Posterior vena cava (tissue), 2 donors: ENCODE results near the gene PIH1D2. TPM values are rescaled to one million over a fixed set of nuclear protein-coding genes. Genes with fewer than 3 reads are reported as not detected.

Experiments
- DNase-seq: peaks from one replicate; pipeline ENCODE4 v3.0.0-alpha.2; 2020; ENCODE audit warnings: low spot score
- intact Hi-C, 2 donors: fragments of 100-400 bp; cut with DNase I; formaldehyde crosslinking; loops; one replicate each; pipeline versions ENCODE4 v1.14.1 to v1.14.2; 2022 to 2023
- total RNA-seq, 2 donors: library from RNA; stranded (reverse); fragmentation: NEBNext Ultra II Directional; extraction: Animal tissue kit (Norgen Biotek cat#: 25700); gene quantifications; one replicate each; pipeline ENCODE4 v1.2.1, GENCODE V29; 2021
- donor health status: DM: yes; HTN: yes; CAD: no.
- donor health status: DM: yes; HTN: yes; CAD: no.

Gene PIH1D2
- total RNA-seq, 2 donors from 2014 or later: 0.86 to 1.7 TPM

GRCh38 chr11:112023104-112023503 lies 50.7 kb downstream of the PIH1D2 start:
- DNase-seq: no peak
- intact Hi-C loops: no loop called here

- DNase-seq: no peak
Measured at GRCh38 chr11:112019066-112019465, 54.8 kb downstream of the PIH1D2 start.

More at GRCh38 chr11:112019066-112019465, 54.8 kb downstream of the PIH1D2 start:
- intact Hi-C loops: no loop called here

Other genes with a start within 250 kb of the PIH1D2 start
- gene ALG9, start 202.4 kb downstream of the PIH1D2 start, total RNA-seq: 10 to 100 TPM; 21.8 to 23.8 TPM
- gene FDXACB1, start 194.9 kb downstream of the PIH1D2 start, total RNA-seq: 1 to 10 TPM; 1.3 to 1.8 TPM
- 1 to 10 TPM; 9.0 to 9.2 TPM for gene CFAP68, start 194.5 kb downstream of the PIH1D2 start, total RNA-seq
- gene CRYAB, start 162.2 kb downstream of the PIH1D2 start, total RNA-seq: 100 to 1,000 TPM; 527 to 713 TPM
- 10 to 100 TPM; 11.6 to 16.5 TPM for gene HSPB2, start 161.3 kb downstream of the PIH1D2 start, total RNA-seq
- 1 to 10 TPM; 1.6 to 1.7 TPM for gene C11orf52, start 155.1 kb downstream of the PIH1D2 start, total RNA-seq
- gene DIXDC1, start 136.7 kb downstream of the PIH1D2 start, total RNA-seq: 10 to 100 TPM; 40.5 to 44.5 TPM
- gene DLAT, start 48.6 kb downstream of the PIH1D2 start, total RNA-seq: 10 to 100 TPM; 22.8 to 25.5 TPM
- 10 to 100 TPM; 14.0 to 15.0 TPM for gene NKAPD1, start 282 bp upstream of the PIH1D2 start, total RNA-seq
- gene TIMM8B, start 12.7 kb upstream of the PIH1D2 start, total RNA-seq: 10 to 100 TPM; 53.8 to 64.6 TPM
- gene SDHD, start 12.9 kb upstream of the PIH1D2 start, total RNA-seq: 10 to 100 TPM; 70.5 to 84.5 TPM
- 10 to 100 TPM in 1 of 2 donors, 1 to 10 TPM in 1; 7.0 to 11.3 TPM for gene IL18, start 90.1 kb upstream of the PIH1D2 start, total RNA-seq
- gene TEX12, start 93.4 kb upstream of the PIH1D2 start, total RNA-seq: 1 to 10 TPM in 1 of 2 donors, under 1 TPM in 1; 0.95 to 1.4 TPM
- 1 to 10 TPM; 3.8 TPM for gene BCO2, start 101.5 kb upstream of the PIH1D2 start, total RNA-seq
- gene PTS, start 152.4 kb upstream of the PIH1D2 start, total RNA-seq: 10 to 100 TPM; 44.2 to 51.8 TPM
- gene PLET1, start 186.8 kb upstream of the PIH1D2 start, total RNA-seq: not detected